Measurements from ENCODE around the gene PTER. TPM values are rescaled to one million over a fixed set of nuclear protein-coding genes. Genes with fewer than 3 reads are reported as not detected.

The PTER gene
- polyA plus RNA-seq, 2 donors, result 1.8 to 4.0 TPM

- H3K4me1 ChIP-seq (ENCODE audit: control insufficient read depth in 2 of 2, insufficient read depth in 2 of 2, low read length in 1 of 2), result no peaks in the 10 kb centered on the region
- no peaks in the 10 kb centered on the region for H3K9me3 ChIP-seq (ENCODE audit: control insufficient read depth in 2 of 2, insufficient read depth in 1 of 2, low read depth in 1 of 2, low read length in 1 of 2)
- WGBS, 2 donors, result 54 to 67% methylated on average over 2 of the region's 2 CpGs
These were observed 55.1 kb downstream of the PTER start for GRCh38 chr10:16491933-16492332.

GRCh38 chr10:16493884-16494536, 57.2 kb downstream of the PTER start:
- no peaks in the 10 kb centered on the region for H3K27me3 ChIP-seq (ENCODE audit: control insufficient read depth in 1 of 2, insufficient read depth in 2 of 2, low read length in 2 of 2)
- no peak overlapping the region for H3K4me3 ChIP-seq (ENCODE audit: low read depth in 1 of 2, low read length in 2 of 2)
- WGBS, 2 donors, result 81 to 83% methylated on average over 10 of the region's 10 CpGs
- H3K9me3 ChIP-seq (ENCODE audit: control insufficient read depth in 2 of 2, insufficient read depth in 1 of 2, low read depth in 1 of 2, low read length in 1 of 2), result no peaks in the 10 kb centered on the region
- H3K36me3 ChIP-seq (ENCODE audit: control insufficient read depth in 2 of 2, insufficient read depth in 2 of 2, low read length in 1 of 2), result no peaks in the 10 kb centered on the region
- no peak overlapping the region for H3K27ac ChIP-seq (ENCODE audit: low read depth in 2 of 2, low read length in 1 of 2)
- H3K4me1 ChIP-seq (ENCODE audit: control insufficient read depth in 2 of 2, insufficient read depth in 2 of 2, low read length in 1 of 2), result no peaks in the 10 kb centered on the region

More at GRCh38 chr10:16491933-16492332, 55.1 kb downstream of the PTER start:
- Histone ChIP-seq H3K4me3 (ENCODE audit: low read depth in 1 of 2, low read length in 2 of 2) (no peak overlapping the region), H3K27me3 (ENCODE audit: control insufficient read depth in 1 of 2, insufficient read depth in 2 of 2, low read length in 2 of 2) (no peaks in the 10 kb centered on the region), H3K36me3 (ENCODE audit: control insufficient read depth in 2 of 2, insufficient read depth in 2 of 2, low read length in 1 of 2) (no peaks in the 10 kb centered on the region), H3K27ac (ENCODE audit: low read depth in 2 of 2, low read length in 1 of 2) (no peak overlapping the region)

GRCh38 chr10:16497911-16498310, 61.1 kb downstream of the PTER start:
- H3K27me3 ChIP-seq (ENCODE audit: control insufficient read depth in 1 of 2, insufficient read depth in 2 of 2, low read length in 2 of 2), result no peaks in the 10 kb centered on the region
- no peak overlapping the region for H3K27ac ChIP-seq (ENCODE audit: low read depth in 2 of 2, low read length in 1 of 2)
- H3K9me3 ChIP-seq (ENCODE audit: control insufficient read depth in 2 of 2, insufficient read depth in 1 of 2, low read depth in 1 of 2, low read length in 1 of 2), result no peaks in the 10 kb centered on the region
- no peaks in the 10 kb centered on the region for H3K36me3 ChIP-seq (ENCODE audit: control insufficient read depth in 2 of 2, insufficient read depth in 2 of 2, low read length in 1 of 2)
- no peak overlapping the region for H3K4me3 ChIP-seq (ENCODE audit: low read depth in 1 of 2, low read length in 2 of 2)
- H3K4me1 ChIP-seq (ENCODE audit: control insufficient read depth in 2 of 2, insufficient read depth in 2 of 2, low read length in 1 of 2), result no peaks in the 10 kb centered on the region
- WGBS, 2 donors, result 97% methylated on average over 4 of the region's 4 CpGs

GRCh38 chr10:16505161-16505560, 68.4 kb downstream of the PTER start:
- 94 to 97% methylated on average over 1 of the region's 1 CpG for WGBS, 2 donors
- no peak overlapping the region for H3K4me3 ChIP-seq (ENCODE audit: low read depth in 1 of 2, low read length in 2 of 2)
- H3K36me3 ChIP-seq (ENCODE audit: control insufficient read depth in 2 of 2, insufficient read depth in 2 of 2, low read length in 1 of 2), result no peaks in the 10 kb centered on the region
- no peak overlapping the region for H3K27ac ChIP-seq (ENCODE audit: low read depth in 2 of 2, low read length in 1 of 2)
- no peaks in the 10 kb centered on the region for H3K9me3 ChIP-seq (ENCODE audit: control insufficient read depth in 2 of 2, insufficient read depth in 1 of 2, low read depth in 1 of 2, low read length in 1 of 2)
- no peaks in the 10 kb centered on the region for H3K4me1 ChIP-seq (ENCODE audit: control insufficient read depth in 2 of 2, insufficient read depth in 2 of 2, low read length in 1 of 2)
- H3K27me3 ChIP-seq (ENCODE audit: control insufficient read depth in 1 of 2, insufficient read depth in 2 of 2, low read length in 2 of 2), result no peaks in the 10 kb centered on the region

- Histone ChIP-seq H3K27ac (ENCODE audit: low read depth in 2 of 2, low read length in 1 of 2) (no peak overlapping the region), H3K9me3 (ENCODE audit: control insufficient read depth in 2 of 2, insufficient read depth in 1 of 2, low read depth in 1 of 2, low read length in 1 of 2) (no peaks in the 10 kb centered on the region), H3K27me3 (ENCODE audit: control insufficient read depth in 1 of 2, insufficient read depth in 2 of 2, low read length in 2 of 2) (no peaks in the 10 kb centered on the region), H3K4me3 (ENCODE audit: low read depth in 1 of 2, low read length in 2 of 2) (no peak overlapping the region), H3K4me1 (ENCODE audit: control insufficient read depth in 2 of 2, insufficient read depth in 2 of 2, low read length in 1 of 2) (no peaks in the 10 kb centered on the region), H3K36me3 (ENCODE audit: control insufficient read depth in 2 of 2, insufficient read depth in 2 of 2, low read length in 1 of 2) (no peaks in the 10 kb centered on the region)
- WGBS, 2 donors, result 69 to 77% methylated on average over 5 of the region's 5 CpGs
These were observed 73.2 kb downstream of the PTER start for GRCh38 chr10:16509996-16510395.

DNA sequence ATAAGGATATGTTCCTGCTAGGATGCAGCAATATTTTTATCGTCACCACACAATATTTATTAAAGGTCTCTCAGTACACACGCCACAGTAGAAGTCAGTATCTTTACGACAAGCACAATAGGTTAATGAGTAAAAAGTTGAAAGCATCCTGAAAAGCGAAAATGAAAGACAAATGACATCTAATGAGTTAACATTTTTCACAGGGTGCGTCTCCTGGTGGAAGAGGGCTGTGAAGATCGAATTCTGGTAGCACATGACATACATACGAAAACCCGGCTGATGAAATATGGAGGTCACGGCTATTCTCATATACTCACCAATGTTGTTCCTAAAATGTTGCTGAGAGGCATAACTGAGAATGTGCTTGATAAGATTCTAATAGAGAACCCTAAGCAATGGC, 74.0 kb downstream of the PTER start:
- H3K36me3 ChIP-seq (ENCODE audit: control insufficient read depth in 2 of 2, insufficient read depth in 2 of 2, low read length in 1 of 2), result no peaks in the 10 kb centered on the region

GRCh38 chr10:16518822-16519221, 82.0 kb downstream of the PTER start:
- 77 to 79% methylated on average over 4 of the region's 4 CpGs for WGBS, 2 donors
- H3K27me3 ChIP-seq (ENCODE audit: control insufficient read depth in 1 of 2, insufficient read depth in 2 of 2, low read length in 2 of 2), result peaks cover 0 to 10% of the 10 kb centered on the region in 2 donors

More for the DNA sequence above, 74.0 kb downstream of the PTER start:
- Histone ChIP-seq H3K27ac (ENCODE audit: low read depth in 2 of 2, low read length in 1 of 2) (no peak overlapping the region), H3K4me3 (ENCODE audit: low read depth in 1 of 2, low read length in 2 of 2) (no peak overlapping the region), H3K27me3 (ENCODE audit: control insufficient read depth in 1 of 2, insufficient read depth in 2 of 2, low read length in 2 of 2) (no peaks in the 10 kb centered on the region), H3K4me1 (ENCODE audit: control insufficient read depth in 2 of 2, insufficient read depth in 2 of 2, low read length in 1 of 2) (no peaks in the 10 kb centered on the region), H3K9me3 (ENCODE audit: control insufficient read depth in 2 of 2, insufficient read depth in 1 of 2, low read depth in 1 of 2, low read length in 1 of 2) (no peaks in the 10 kb centered on the region)
- WGBS, 2 donors, result 92 to 93% methylated on average over 9 of the region's 9 CpGs

DNA sequence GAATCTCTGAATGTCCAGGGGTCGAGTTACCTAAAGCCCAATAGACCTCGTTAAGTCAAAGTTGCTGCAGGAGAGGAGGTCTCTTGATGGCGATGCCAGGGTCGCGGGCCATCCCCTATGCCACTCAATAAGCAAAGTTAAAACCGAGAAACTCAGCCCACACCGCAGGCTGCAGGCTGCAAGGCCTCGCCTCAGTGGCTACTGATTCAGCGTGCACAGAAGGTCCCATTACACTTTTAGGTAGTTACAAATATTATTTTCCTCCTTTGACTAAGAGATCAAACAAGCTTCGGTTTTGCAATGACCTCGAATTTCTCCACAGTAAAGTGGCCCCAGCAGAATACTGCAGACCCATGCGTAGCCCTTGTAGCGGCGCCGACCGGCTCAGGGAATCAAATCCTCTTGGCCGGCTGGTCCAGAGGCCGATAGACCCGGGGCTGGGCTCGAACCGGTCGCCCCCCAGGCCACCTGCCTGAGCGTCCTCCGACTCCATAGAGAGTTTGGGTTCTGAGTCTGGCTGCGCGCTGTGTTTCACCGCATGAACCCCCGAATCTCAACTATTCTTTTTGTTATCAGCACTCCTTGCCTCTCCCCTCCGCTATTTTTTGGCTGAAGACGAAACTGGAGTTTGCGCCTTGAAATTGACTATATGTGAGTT, 82.6 kb downstream of the PTER start:
- WGBS, 2 donors, result 56 to 58% methylated on average over 31 of the region's 31 CpGs
- Histone ChIP-seq H3K27me3 (ENCODE audit: control insufficient read depth in 1 of 2, insufficient read depth in 2 of 2, low read length in 2 of 2) (peaks cover 0 to 10% of the 10 kb centered on the region in 2 donors), H3K4me1 (ENCODE audit: control insufficient read depth in 2 of 2, insufficient read depth in 2 of 2, low read length in 1 of 2) (peaks cover 0 to 13% of the 10 kb centered on the region in 2 donors), H3K9me3 (ENCODE audit: control insufficient read depth in 2 of 2, insufficient read depth in 1 of 2, low read depth in 1 of 2, low read length in 1 of 2) (no peaks in the 10 kb centered on the region), H3K4me3 (ENCODE audit: low read depth in 1 of 2, low read length in 2 of 2) (no peak overlapping the region), H3K36me3 (ENCODE audit: control insufficient read depth in 2 of 2, insufficient read depth in 2 of 2, low read length in 1 of 2) (no peaks in the 10 kb centered on the region), H3K27ac (ENCODE audit: low read depth in 2 of 2, low read length in 1 of 2) (no peak overlapping the region)

More at GRCh38 chr10:16518822-16519221, 82.0 kb downstream of the PTER start:
- Histone ChIP-seq H3K36me3 (ENCODE audit: control insufficient read depth in 2 of 2, insufficient read depth in 2 of 2, low read length in 1 of 2) (no peaks in the 10 kb centered on the region), H3K9me3 (ENCODE audit: control insufficient read depth in 2 of 2, insufficient read depth in 1 of 2, low read depth in 1 of 2, low read length in 1 of 2) (no peaks in the 10 kb centered on the region), H3K27ac (ENCODE audit: low read depth in 2 of 2, low read length in 1 of 2) (no peak overlapping the region), H3K4me3 (ENCODE audit: low read depth in 1 of 2, low read length in 2 of 2) (no peak overlapping the region), H3K4me1 (ENCODE audit: control insufficient read depth in 2 of 2, insufficient read depth in 2 of 2, low read length in 1 of 2) (peaks cover 0 to 13% of the 10 kb centered on the region in 2 donors)

GRCh38 chr10:16519908-16520861, 83.4 kb downstream of the PTER start:
- Histone ChIP-seq H3K36me3 (ENCODE audit: control insufficient read depth in 2 of 2, insufficient read depth in 2 of 2, low read length in 1 of 2) (no peaks in the 10 kb centered on the region), H3K9me3 (ENCODE audit: control insufficient read depth in 2 of 2, insufficient read depth in 1 of 2, low read depth in 1 of 2, low read length in 1 of 2) (no peaks in the 10 kb centered on the region), H3K27ac (ENCODE audit: low read depth in 2 of 2, low read length in 1 of 2) (no peak overlapping the region), H3K4me3 (ENCODE audit: low read depth in 1 of 2, low read length in 2 of 2) (peak overlapping the region; percentile 32 to 53), H3K27me3 (ENCODE audit: control insufficient read depth in 1 of 2, insufficient read depth in 2 of 2, low read length in 2 of 2) (peaks cover 0 to 10% of the 10 kb centered on the region in 2 donors), H3K4me1 (ENCODE audit: control insufficient read depth in 2 of 2, insufficient read depth in 2 of 2, low read length in 1 of 2) (peaks cover 0 to 13% of the 10 kb centered on the region in 2 donors)
- 6 to 7% methylated on average over 91 to 104 of the region's 104 CpGs for WGBS, 2 donors

Measured in esophagus (tissue), 2 donors.